GM13977 (cell line): Measurements from ENCODE around the gene SPATA2.
"Not testable (repeated sequence)": the region's sequence is repeated elsewhere in the genome, so short reads cannot be mapped to it uniquely, and the experiment has no call there.

Source experiments
- DNase-seq: peaks from one replicate; pipeline ENCODE4 v3.0.0; 2012; ENCODE audit warnings: low spot score
- in situ Hi-C: fragments of 300-500 bp; cut with MboI; formaldehyde crosslinking; loops from one replicate; pipeline ENCODE4 v1.12.0; 2022; ENCODE audit warnings: low sequenced_read_pairs, low pct_unique_long_range_greater_than_20kb, mixed read lengths, inconsistent platforms; ENCODE audit not compliant: unreplicated experiment
- TF ChIP-seq, protein P1 (sequence below): IDR thresholded peaks from 2 replicates; pipeline ENCODE4 v1.5.1; 2012; ENCODE audit warnings: mild to moderate bottlenecking, control low read depth; ENCODE audit not compliant: insufficient read depth; ENCODE audit errors: extremely low read depth, missing control alignments

The SPATA2 gene

DNA sequence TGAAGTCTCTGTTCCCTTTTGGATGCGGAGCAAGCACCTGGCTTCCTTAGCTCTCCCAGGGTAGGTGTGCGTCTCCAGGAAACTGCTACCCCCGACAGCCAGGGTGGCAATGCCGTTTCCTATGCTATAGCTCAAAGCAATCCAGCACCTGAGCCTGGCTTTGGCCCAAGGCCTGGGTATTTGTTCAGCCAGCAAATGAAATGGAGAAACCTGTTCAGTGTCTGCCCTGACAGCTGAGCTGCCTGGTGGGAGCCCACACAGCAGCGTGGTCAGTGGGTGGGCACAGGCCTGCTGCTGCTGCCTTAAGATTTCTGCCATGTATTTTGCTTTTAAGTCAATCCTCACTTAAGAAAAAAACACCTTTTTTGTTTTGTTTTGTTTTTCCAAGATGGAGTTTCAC lies 13.7 kb downstream of the SPATA2 start:
- DNase-seq = no peak
- in situ Hi-C loops = no loop called here
- TF ChIP-seq, protein P1, sequence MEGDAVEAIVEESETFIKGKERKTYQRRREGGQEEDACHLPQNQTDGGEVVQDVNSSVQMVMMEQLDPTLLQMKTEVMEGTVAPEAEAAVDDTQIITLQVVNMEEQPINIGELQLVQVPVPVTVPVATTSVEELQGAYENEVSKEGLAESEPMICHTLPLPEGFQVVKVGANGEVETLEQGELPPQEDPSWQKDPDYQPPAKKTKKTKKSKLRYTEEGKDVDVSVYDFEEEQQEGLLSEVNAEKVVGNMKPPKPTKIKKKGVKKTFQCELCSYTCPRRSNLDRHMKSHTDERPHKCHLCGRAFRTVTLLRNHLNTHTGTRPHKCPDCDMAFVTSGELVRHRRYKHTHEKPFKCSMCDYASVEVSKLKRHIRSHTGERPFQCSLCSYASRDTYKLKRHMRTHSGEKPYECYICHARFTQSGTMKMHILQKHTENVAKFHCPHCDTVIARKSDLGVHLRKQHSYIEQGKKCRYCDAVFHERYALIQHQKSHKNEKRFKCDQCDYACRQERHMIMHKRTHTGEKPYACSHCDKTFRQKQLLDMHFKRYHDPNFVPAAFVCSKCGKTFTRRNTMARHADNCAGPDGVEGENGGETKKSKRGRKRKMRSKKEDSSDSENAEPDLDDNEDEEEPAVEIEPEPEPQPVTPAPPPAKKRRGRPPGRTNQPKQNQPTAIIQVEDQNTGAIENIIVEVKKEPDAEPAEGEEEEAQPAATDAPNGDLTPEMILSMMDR = no peak

DNA sequence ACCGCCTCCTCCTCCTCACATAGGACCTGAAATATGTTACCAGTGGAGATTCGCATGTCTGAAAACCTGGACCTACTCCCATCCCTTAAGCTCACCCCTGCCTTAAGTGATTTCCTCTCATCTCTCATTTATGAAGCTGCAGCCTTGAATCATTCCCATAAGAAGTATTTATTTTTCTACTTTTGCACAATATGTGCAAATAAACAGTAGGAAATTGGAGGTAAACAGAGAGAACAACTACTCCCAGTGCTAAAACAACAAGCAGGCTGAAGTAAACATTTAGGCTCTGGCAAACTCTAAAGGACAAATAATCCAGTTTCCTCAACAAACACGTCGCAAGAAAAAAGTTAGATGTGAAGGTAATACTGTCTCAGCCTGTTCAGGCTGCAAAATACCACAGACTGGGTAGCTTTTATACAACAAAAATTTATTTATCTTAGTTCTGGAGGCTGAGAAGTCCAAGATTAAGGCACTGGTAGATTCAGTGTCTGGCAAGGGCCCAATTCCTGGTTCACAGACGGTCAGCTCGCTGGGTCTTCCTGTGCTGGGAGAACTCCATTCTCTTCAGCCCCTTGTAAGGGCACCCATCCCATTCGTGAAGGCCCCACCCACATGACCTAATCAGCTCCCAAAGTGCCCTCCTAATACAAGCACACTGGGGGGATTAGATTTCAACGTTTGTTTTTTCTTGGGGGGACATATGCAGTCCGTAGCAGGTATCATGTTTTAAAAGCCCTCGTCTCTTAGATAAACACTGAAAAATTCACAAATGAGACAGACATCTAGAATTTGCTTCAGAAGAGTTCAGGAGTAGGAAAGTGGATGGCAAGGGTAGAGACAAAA lies 15.6 kb downstream of the SPATA2 start:
- DNase-seq = no peak
- TF ChIP-seq, protein P1 = no peak
- in situ Hi-C loops = no loop called here

DNA sequence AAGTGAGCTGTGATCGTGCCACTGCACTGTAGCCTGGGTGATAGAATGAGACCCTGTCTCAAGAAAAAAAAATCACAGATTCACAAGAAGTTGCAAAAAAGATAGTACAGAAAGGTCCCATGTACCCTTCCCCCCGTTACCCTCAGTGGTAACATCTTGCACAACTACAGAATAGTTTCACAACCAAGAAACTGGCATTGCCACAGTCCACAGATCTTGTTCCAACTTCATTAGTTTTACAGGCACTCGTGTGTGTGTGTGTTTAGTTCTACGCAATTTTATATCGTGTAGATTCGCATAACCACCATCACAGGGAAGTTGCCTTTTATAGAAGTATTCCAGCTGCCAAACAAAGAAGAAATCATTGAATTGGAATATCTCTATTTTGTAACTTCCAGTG lies 19.1 kb downstream of the SPATA2 start:
- in situ Hi-C loops = no loop called here
- TF ChIP-seq, protein P1 = no peak
- DNase-seq = no peak

DNA sequence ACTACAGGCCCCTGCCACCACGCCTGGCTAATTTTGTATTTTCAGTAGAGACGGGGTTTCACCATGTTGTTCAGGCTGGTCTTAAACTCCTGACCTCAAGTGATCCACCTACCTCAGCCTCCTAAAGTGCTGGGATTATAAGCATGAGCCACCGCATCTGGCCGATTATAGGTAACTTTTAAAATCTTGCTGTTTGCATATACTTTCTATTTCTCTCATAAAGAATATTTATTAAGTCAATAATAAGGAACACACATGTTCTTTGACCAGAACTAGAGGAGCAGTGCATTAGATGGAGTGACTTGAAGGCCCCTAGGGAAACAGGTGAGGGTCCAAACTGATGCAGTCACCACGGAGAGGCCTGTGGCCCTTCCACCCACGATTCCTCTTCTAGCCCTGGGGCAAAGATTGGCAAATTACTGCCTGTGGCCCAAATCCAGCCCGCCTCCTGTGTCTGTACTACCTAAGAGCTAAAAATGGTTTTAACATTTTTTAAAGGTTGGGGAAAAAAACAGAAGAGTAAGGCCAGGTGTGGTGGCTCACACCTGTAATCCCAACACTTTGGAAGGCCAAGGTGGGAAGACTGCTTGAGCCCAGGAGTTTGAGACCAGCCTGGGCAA lies 19.7 kb downstream of the SPATA2 start:
- in situ Hi-C loops, DNase-seq: not testable (repeated sequence)

DNA sequence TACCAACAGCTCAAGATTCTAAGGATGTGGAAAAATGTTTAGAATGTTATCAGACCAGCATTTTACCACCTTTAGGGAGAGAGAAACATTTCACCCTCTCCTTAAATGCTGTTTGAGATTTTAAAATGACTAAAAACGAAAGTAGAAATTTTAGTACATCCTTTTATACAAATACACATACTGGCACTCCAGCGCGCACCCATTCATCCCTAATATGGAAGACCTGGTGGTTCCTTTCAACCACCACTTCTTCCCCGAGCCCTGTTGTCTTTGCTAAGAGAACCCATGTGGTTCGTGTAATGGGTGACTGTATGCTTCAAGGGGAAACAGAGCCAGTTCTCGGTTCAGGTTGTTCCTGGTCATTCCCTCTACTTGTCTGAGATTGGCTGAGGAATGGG lies 21.3 kb downstream of the SPATA2 start:
- in situ Hi-C loops = no loop called here
- DNase-seq = peak; percentile 63
- TF ChIP-seq, protein P1 = no peak

DNA sequence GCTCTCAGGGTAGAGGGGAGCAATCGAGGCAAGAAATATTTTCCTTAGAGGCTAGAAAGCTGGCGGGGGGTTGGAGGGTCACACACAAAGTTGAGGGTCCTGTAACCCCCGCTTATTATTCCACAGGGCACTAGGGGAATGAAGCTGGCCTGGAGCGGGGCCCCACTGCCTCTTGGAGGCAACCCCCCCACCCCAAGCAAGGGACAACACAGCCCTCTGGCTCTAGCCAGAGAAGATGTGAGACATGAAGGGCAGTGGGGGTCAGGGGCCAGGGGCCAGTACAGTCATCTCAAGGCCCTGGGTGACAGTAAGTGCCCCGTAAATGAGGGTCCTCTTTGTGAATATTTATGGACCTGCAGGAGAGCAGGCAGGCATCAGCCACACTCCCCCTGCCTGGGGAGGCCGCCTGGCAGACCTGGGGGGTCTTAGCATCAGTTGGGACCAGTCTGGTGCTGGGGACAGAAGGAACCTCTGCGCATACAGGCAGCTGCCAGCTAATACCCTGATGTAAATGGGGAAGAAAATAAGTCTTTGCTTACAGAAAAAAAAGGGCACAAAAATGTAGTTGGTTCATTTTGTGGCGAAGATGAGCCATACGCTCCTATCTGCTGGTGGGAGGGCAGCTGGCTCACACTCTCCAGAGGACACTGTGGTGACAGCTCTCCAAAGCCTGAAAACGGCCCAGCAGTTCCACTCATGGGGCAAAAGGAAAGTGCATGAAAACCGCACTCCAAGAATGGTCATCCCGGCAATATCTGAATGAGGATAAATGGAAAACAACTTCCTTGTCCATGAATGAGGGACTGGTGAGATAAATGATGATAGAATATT lies 21.9 kb downstream of the SPATA2 start:
- no peak for DNase-seq
- in situ Hi-C loops = no loop called here
- TF ChIP-seq, protein P1 = no peak
